Astrocyte of the spinal cord (primary cell): ENCODE results near the gene PDLIM5.
A peak's percentile ranks its signal among the peaks of the same experiment; 100 is the strongest.

Experiments used
- DNase-seq: peaks from one replicate; pipeline ENCODE4 v3.0.0; 2011; ENCODE audit warnings: low read depth, low spot score
- H3K4me3 ChIP-seq: 2 replicates; pipeline ENCODE4 v1.5.1; 2011; ENCODE audit warnings: low read depth, mild to moderate bottlenecking, low read length, moderate library complexity
- CTCF ChIP-seq: IDR thresholded peaks from 2 replicates; pipeline ENCODE4 v1.5.1; 2012; ENCODE audit warnings: low read depth, mild to moderate bottlenecking, low read length, inconsistent platforms
- in situ Hi-C: cut with HindIII; loops from 2 replicates; pipeline ENCODE4 v1.10.0; 2017; ENCODE audit warnings: low sequenced_read_pairs

Gene PDLIM5

GRCh38 chr4:94489098-94489497 is 37.4 kb downstream of the PDLIM5 start:
- in situ Hi-C loops: no loop called here
- no peak for DNase-seq
- TF ChIP-seq CTCF: no peak
- no peak overlapping the region for H3K4me3 ChIP-seq

GRCh38 chr4:94490437-94490836 is 38.7 kb downstream of the PDLIM5 start:
- no peak overlapping the region for H3K4me3 ChIP-seq
- in situ Hi-C loops: no loop called here
- TF ChIP-seq CTCF: no peak
- DNase-seq: no peak

GRCh38 chr4:94491322-94491721 is 39.6 kb downstream of the PDLIM5 start:
- no peak overlapping the region for H3K4me3 ChIP-seq
- DNase-seq: peak; percentile 59
- no peak for TF ChIP-seq CTCF
- in situ Hi-C loops: no loop called here

- H3K4me3 ChIP-seq: no peak overlapping the region
- no peak for TF ChIP-seq CTCF
- in situ Hi-C loops: no loop called here
- no peak for DNase-seq
Observed at GRCh38 chr4:94495408-94495807, 43.7 kb downstream of the PDLIM5 start.

GRCh38 chr4:94497690-94498089 is 45.9 kb downstream of the PDLIM5 start:
- no peak overlapping the region for H3K4me3 ChIP-seq
- TF ChIP-seq CTCF: no peak
- in situ Hi-C loops: no loop called here
- no peak for DNase-seq

GRCh38 chr4:94498502-94498901 is 46.8 kb downstream of the PDLIM5 start:
- no peak for TF ChIP-seq CTCF
- in situ Hi-C loops: no loop called here
- DNase-seq: no peak
- H3K4me3 ChIP-seq: no peak overlapping the region

GRCh38 chr4:94500685-94501084 is 48.9 kb downstream of the PDLIM5 start:
- DNase-seq: no peak
- TF ChIP-seq CTCF: no peak
- in situ Hi-C loops: no loop called here

More at GRCh38 chr4:94500685-94501084, 48.9 kb downstream of the PDLIM5 start:
- H3K4me3 ChIP-seq: no peak overlapping the region
